IMR-90 (cell line): ENCODE measurements around the gene MPND. TPM values are rescaled to one million over a fixed set of nuclear protein-coding genes. Genes with fewer than 3 reads are reported as not detected.

Experiments used
- ATAC-seq: fragments of 200-7000 bp; cut with Tn5 transposase; 2 replicates; pipeline ENCODE4 v1.9.1; 2020; ENCODE audit warnings: low read depth, mild to moderate bottlenecking, moderate library complexity
- BruUV-seq: library from RNA; stranded (reverse); fragments of 400-500 nt; replicated peaks from 2 replicates; lab custom pipeline; 2021; lab: Mats Ljungman, UMichigan
- CTCF ChIA-PET: fragments of 300-600 bp; formaldehyde crosslinking; extraction: SDS; loops from one replicate; lab custom pipeline; 2021; ENCODE audit warnings: antibody characterized with exemption; lab: Yijun Ruan, JAX
- POLR2A ChIA-PET: fragments of 300-600 bp; sonication (Branson Sonifier 250); formaldehyde crosslinking; loops from one replicate; lab custom pipeline; 2022; ENCODE audit warnings: antibody characterized with exemption; ENCODE audit not compliant: unreplicated experiment; lab: Charles Lee
- DNase-seq: peaks from one replicate; pipeline ENCODE4 v3.0.0; 2013
- H2AFZ ChIP-seq: replicated peaks from 2 replicates; pipeline ENCODE3; 2013; ENCODE audit warnings: low read length, mild to moderate bottlenecking; ENCODE audit not compliant: poor library complexity
- H2AK5ac ChIP-seq: 2 replicates; pipeline ENCODE4 v1.6.1; 2013; ENCODE audit warnings: low read depth, low read length, inconsistent platforms
- H2AK9ac ChIP-seq: replicated peaks from 2 replicates; pipeline ENCODE3; 2013; ENCODE audit warnings: mild to moderate bottlenecking, low read depth, low read length, moderate library complexity; ENCODE audit not compliant: poor library complexity
- H2BK120ac ChIP-seq: 2 replicates; pipeline ENCODE4 v1.6.1; 2013; ENCODE audit warnings: low read depth, low read length, inconsistent platforms
- H2BK15ac ChIP-seq: 3 replicates; pipeline ENCODE4 v1.6.1; 2013; ENCODE audit warnings: low read depth, low read length, inconsistent platforms
- H2BK20ac ChIP-seq: 2 replicates; pipeline ENCODE4 v1.6.1; 2013; ENCODE audit warnings: low read depth, mild to moderate bottlenecking, inconsistent platforms, low read length, moderate library complexity
- H2BK5ac ChIP-seq: 2 replicates; pipeline ENCODE4 v1.6.1; 2013; ENCODE audit warnings: mild to moderate bottlenecking, low read depth, low read length, inconsistent platforms; ENCODE audit not compliant: poor library complexity, severe bottlenecking
- H3K14ac ChIP-seq: replicated peaks from 2 replicates; pipeline ENCODE4 v1.6.1; 2013; ENCODE audit warnings: low read depth, low read length, inconsistent platforms
- H3K18ac ChIP-seq: 2 replicates; pipeline ENCODE4 v1.6.1; 2013; ENCODE audit warnings: low read depth, low read length, control low read depth
- H3K23ac ChIP-seq: 2 replicates; pipeline ENCODE4 v1.6.1; 2013; ENCODE audit warnings: low read depth, low read length, inconsistent platforms
- H3K27ac ChIP-seq: 2 replicates; pipeline ENCODE4 v1.5.1; 2013; ENCODE audit warnings: mild to moderate bottlenecking, control low read depth, low read length; ENCODE audit not compliant: insufficient read depth
- H3K27me3 ChIP-seq: 2 replicates; pipeline ENCODE4 v1.6.1; 2013; ENCODE audit warnings: low read length; ENCODE audit not compliant: control insufficient read depth, insufficient read depth
- H3K36me3 ChIP-seq: 2 replicates; pipeline ENCODE4 v1.6.1; 2013; ENCODE audit warnings: low read length, mixed read lengths; ENCODE audit not compliant: control insufficient read depth, insufficient read depth
- H3K4ac ChIP-seq: 2 replicates; pipeline ENCODE4 v1.6.1; 2013; ENCODE audit warnings: low read depth, low read length, inconsistent platforms
- H3K4me1 ChIP-seq: 2 replicates; pipeline ENCODE4 v1.6.1; 2013; ENCODE audit warnings: low read length, mixed read lengths; ENCODE audit not compliant: control insufficient read depth, insufficient read depth
- H3K4me2 ChIP-seq: 2 replicates; pipeline ENCODE4 v1.6.1; 2013; ENCODE audit warnings: low read depth, mild to moderate bottlenecking, control low read depth, low read length, moderate library complexity
- H3K4me3 ChIP-seq: 2 replicates; pipeline ENCODE4 v1.5.1; 2013; ENCODE audit warnings: low read depth, mild to moderate bottlenecking, control low read depth, low read length, moderate library complexity; ENCODE audit not compliant: insufficient read depth
- H3K56ac ChIP-seq: 2 replicates; pipeline ENCODE4 v1.6.1; 2013; ENCODE audit warnings: low read length, inconsistent platforms; ENCODE audit not compliant: insufficient read depth; ENCODE audit errors: extremely low read depth
- H3K79me1 ChIP-seq, 2 experiments: 2 replicates each; pipeline ENCODE4 v1.6.1; 2013; ENCODE audit warnings: low read length in 2 of 2, inconsistent platforms in 1 of 2, low read depth in 1 of 2
- H3K9ac ChIP-seq: 2 replicates; pipeline ENCODE4 v1.6.1; 2013; ENCODE audit warnings: low read depth, low read length, control low read depth
- H3K9me1 ChIP-seq: 2 replicates; pipeline ENCODE4 v1.6.1; 2013; ENCODE audit warnings: low read length, inconsistent platforms; ENCODE audit not compliant: insufficient read depth
- H3K9me3 ChIP-seq: 2 replicates; pipeline ENCODE4 v1.6.1; 2013; ENCODE audit warnings: low read length; ENCODE audit not compliant: control insufficient read depth, insufficient read depth
- H4K20me1 ChIP-seq: 2 replicates; pipeline ENCODE4 v1.6.1; 2013; ENCODE audit warnings: low read length, inconsistent platforms; ENCODE audit not compliant: insufficient read depth
- H4K5ac ChIP-seq: 2 replicates; pipeline ENCODE4 v1.6.1; 2013; ENCODE audit warnings: mild to moderate bottlenecking, low read depth, low read length, control low read depth
- H4K8ac ChIP-seq, 2 experiments: 2 replicates each; pipeline ENCODE4 v1.6.1; 2013; ENCODE audit warnings: low read depth in 2 of 2, low read length in 2 of 2, control low read depth in 1 of 2, inconsistent platforms in 1 of 2
- H4K91ac ChIP-seq: 2 replicates; pipeline ENCODE4 v1.6.1; 2013; ENCODE audit warnings: low read depth, low read length, inconsistent platforms; ENCODE audit not compliant: insufficient read depth
- CTCF ChIP-seq: conservative IDR thresholded peaks from 2 replicates; pipeline ENCODE4 v1.5.1; 2012; ENCODE audit warnings: mild to moderate bottlenecking, low read depth, low read length, improper control_type of control experiment
- RAD21 ChIP-seq: IDR thresholded peaks from 2 replicates; pipeline ENCODE4 v1.6.1; 2012; ENCODE audit warnings: low read length, improper control_type of control experiment
- SMC3 ChIP-seq: fragments of 150-350 bp; IDR thresholded peaks from 2 replicates; pipeline ENCODE4 v1.6.1; 2016; ENCODE audit warnings: low read depth, mild to moderate bottlenecking, antibody characterized with exemption, low read length, moderate library complexity
- USF2 ChIP-seq: fragments of 150-350 bp; IDR thresholded peaks from 2 replicates; pipeline ENCODE4 v1.6.1; 2017; ENCODE audit warnings: mild to moderate bottlenecking, antibody characterized with exemption, low read length, low read depth
- WGBS, 2 experiments: methylation state at CpG; one replicate each; pipeline versions ENCODE4 v1.1.5 to v1.1.7; 2013; ENCODE audit warnings: missing lambda C conversion rate in 2 of 2; ENCODE audit not compliant: insufficient read length in 1 of 2; ENCODE audit errors: extremely low coverage in 2 of 2; 5-methylcytosine and 5-hydroxymethylcytosine counted together
- dilution Hi-C: fragments of 300-500 bp; cut with HindIII; formaldehyde crosslinking; loops from one replicate; pipeline ENCODE4 v1.14.3; 2018; ENCODE audit warnings: low sequenced_read_pairs; ENCODE audit not compliant: unreplicated experiment
- in situ Hi-C: fragments of 300-500 bp; cut with MboI; formaldehyde crosslinking; loops from 3 replicates; pipeline ENCODE4 v1.14.3; 2019; ENCODE audit warnings: low sequenced_read_pairs, inconsistent platforms, mixed read lengths
- intact Hi-C: fragments of 100-400 bp; cut with micrococcal nuclease; formaldehyde crosslinking; loops from 2 replicates; pipeline ENCODE4 v1.10.0; 2022
- polyA plus RNA-seq, 3 experiments: library from polyadenylated mRNA; depleted of rRNA; stranded (reverse); fragments of >200 nt; gene quantifications; 2 replicates each; pipeline ENCODE4 v1.2.3, GENCODE V29; 2012; ENCODE audit warnings: low replicate concordance in 1 of 3
- total RNA-seq: library from RNA; depleted of rRNA; stranded (reverse); fragments of >200 nt; gene quantifications from 2 replicates; pipeline ENCODE4 v1.2.3, GENCODE V29; 2012

Gene MPND
- total and polyA plus RNA-seq, 2 of the 4 experiments (the other 2 are of a cell fraction): 2.3 to 8.1 TPM

GRCh38 chr19:4362831-4363545, 19.6 kb downstream of the MPND start:
- intact Hi-C loops: no loop called here
- no peak; the same call in 1 of the 2 replicates for ATAC-seq
- POLR2A ChIA-PET: no interaction called here

More at GRCh38 chr19:4362831-4363545, 19.6 kb downstream of the MPND start:
- no peak overlapping the region for H4K5ac ChIP-seq
- no peak overlapping the region for H3K9ac ChIP-seq
- H4K20me1 ChIP-seq: peaks cover 17% of the 10 kb centered on the region
- H3K27me3 ChIP-seq: no peaks in the 10 kb centered on the region
- peak; percentile 26 for TF ChIP-seq SMC3
- peak; percentile 20; the same call in 1 of the 2 replicates for TF ChIP-seq CTCF
- TF ChIP-seq RAD21: peak; percentile 21; the same call in 1 of the 2 replicates
- no peak for TF ChIP-seq USF2
- no peak overlapping the region for H4K8ac ChIP-seq
- H3K14ac ChIP-seq: no peak overlapping the region
- no peak overlapping the region for H2AK5ac ChIP-seq
- H3K23ac ChIP-seq: no peak overlapping the region
- WGBS, 2 experiments: 87% methylated on average over 13 of the region's 22 CpGs; no CpG with 5 or more reads in 1 of the 2 experiments
- CTCF ChIA-PET: interaction anchor here (1.1 kb wide), 1 partner anchor 185 kb away, joined by 5 read pairs; no protein-coding TSS in a partner anchor
- DNase-seq: no peak
- H2BK5ac ChIP-seq: no peak overlapping the region
- peaks cover 66% of the 10 kb centered on the region for H3K36me3 ChIP-seq
- H3K56ac ChIP-seq: no peak overlapping the region
- H3K4me1 ChIP-seq: peaks cover 11% of the 10 kb centered on the region
- H3K9me3 ChIP-seq: no peaks in the 10 kb centered on the region
- H3K27ac ChIP-seq: no peak overlapping the region
- no TSS peak for BruUV-seq
- in situ Hi-C loops: no loop called here
- H4K91ac ChIP-seq: no peak overlapping the region
- peaks cover 8 to 43% of the 10 kb centered on the region in 2 experiments for H3K79me1 ChIP-seq
- H3K9me1 ChIP-seq: peaks cover 3% of the 10 kb centered on the region
- H2BK15ac ChIP-seq: no peak overlapping the region
- H2BK20ac ChIP-seq: no peak overlapping the region
- H2AFZ ChIP-seq: no peak overlapping the region
- H3K4ac ChIP-seq: no peak overlapping the region
- dilution Hi-C loops: no loop called here
- H3K18ac ChIP-seq: no peak overlapping the region
- peak overlapping the region; percentile 65 for H2AK9ac ChIP-seq
- no peak overlapping the region for H3K4me2 ChIP-seq
- H3K4me3 ChIP-seq: no peak overlapping the region
- no peak overlapping the region for H2BK120ac ChIP-seq
